RPMI7951 (cell line): ENCODE results near the gene ASNS. TPM values are rescaled to one million over a fixed set of nuclear protein-coding genes. Genes with fewer than 3 reads are reported as not detected.
A peak's percentile ranks its signal among the peaks of the same experiment; 100 is the strongest.
"Not testable (repeated sequence)": the region's sequence is repeated elsewhere in the genome, so short reads cannot be mapped to it uniquely, and the experiment has no call there.

Source experiments
- DNase-seq: peaks from one replicate; pipeline ENCODE4 v3.0.0-alpha.2; 2012; ENCODE audit warnings: low read depth
- total RNA-seq: library from RNA; depleted of rRNA; stranded (reverse); fragments of >200 nt; shearing (Covaris generic); gene quantifications from 2 replicates; pipeline ENCODE4 v1.2.3, GENCODE V29; 2014; rRNA removed

ASNS gene
- total RNA-seq: 21.8 and 30.9 TPM in 2 replicates

GRCh38 chr7:97872025-97872669 lies at the start of gene ASNS:
ASNS (minus strand) TSS chr7:97872408; CDS start chr7:97869156, 3,252 bp downstream.
- peak; percentile 88 for DNase-seq

DNA sequence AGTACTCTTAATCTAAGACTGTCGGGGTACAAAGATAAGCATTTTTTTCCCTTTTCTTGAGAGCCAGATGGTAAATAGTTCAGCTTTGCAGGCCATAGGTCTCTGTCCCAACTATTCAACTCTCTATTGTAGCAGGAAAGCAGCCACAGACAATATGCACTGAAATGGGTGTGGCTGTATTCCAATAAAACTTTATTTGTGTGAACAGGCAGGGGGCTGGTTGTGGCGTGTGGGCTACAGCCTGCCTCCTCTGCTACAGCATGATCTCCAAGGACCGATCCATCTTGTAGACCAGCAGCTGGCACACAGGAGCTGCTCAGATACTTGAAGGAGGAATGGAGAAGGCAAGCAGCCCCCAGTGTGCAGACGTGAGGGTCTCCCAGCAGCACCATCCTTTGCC lies 49.0 kb upstream of the ASNS start:
- DNase-seq: not testable (repeated sequence)

GRCh38 chr7:97915267-97915666 lies 43.1 kb upstream of the ASNS start:
- not testable (repeated sequence) for DNase-seq

DNA sequence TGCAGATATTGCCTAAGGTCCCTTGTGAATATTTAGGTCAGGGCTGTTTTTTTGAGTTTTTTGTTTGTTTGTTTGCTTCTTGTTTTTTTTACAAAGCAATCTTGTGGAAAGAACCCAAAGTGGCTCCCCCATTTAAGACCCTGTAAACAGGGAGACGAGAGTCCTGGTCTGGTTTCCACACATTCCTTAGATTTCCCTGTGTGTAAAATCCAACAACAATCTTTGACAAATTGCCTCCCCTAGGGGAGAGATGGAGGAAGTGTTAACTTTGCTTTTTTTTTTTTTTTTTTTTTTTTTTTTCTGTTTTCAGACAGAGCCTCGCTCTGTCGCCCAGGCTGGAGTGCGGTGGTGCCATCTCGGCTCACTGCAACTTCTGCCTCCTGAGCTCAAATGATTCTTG lies 40.1 kb upstream of the ASNS start:
- DNase-seq: not testable (repeated sequence)

GRCh38 chr7:97896893-97897292 lies 24.7 kb upstream of the ASNS start:
- DNase-seq: not testable (repeated sequence)

GRCh38 chr7:97891721-97892120 lies 19.5 kb upstream of the ASNS start:
- DNase-seq: not testable (repeated sequence)

DNA sequence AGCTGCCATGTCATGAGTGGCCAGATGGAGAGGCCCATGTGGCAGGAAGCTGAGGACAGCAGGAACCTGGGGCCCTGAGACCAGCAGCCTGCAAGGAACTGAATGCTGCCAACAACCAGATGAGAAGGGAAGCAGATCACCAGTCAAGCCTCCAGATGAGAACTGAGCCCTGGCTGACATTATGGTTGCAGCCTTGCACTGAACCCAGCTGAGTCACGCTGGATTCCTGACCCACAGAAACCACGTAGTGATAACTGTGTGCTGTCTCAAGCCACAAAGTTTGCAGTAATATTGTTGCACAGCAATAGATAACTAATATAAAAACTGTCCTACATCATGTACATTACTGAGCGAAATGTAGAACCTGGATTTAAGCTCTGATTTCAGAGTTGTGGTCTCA lies 7.3 kb upstream of the ASNS start:
- DNase-seq: peak; percentile 28

DNA sequence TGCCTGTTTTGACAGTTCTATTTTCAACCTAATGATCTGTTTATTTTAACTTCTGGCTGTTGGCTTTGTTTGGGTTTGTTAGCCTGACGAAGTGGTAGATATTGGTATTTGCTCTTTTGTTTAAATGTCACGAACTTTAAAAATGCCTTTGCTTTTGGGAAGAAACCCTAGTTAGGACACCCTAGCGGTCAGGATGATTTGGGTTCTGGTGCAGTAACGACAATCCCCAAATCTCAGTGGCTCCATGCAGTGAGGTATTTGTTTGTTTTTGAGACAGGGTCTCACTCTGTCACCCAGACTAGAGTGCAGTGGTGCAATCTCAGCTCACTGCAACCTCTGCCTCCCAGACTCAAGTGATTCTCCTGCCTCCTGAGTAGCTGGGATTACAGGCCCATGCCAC lies 2.7 kb upstream of the ASNS start:
- not testable (repeated sequence) for DNase-seq

GRCh38 chr7:97873606-97874005 lies 1.4 kb upstream of the ASNS start:
- no peak for DNase-seq

DNA sequence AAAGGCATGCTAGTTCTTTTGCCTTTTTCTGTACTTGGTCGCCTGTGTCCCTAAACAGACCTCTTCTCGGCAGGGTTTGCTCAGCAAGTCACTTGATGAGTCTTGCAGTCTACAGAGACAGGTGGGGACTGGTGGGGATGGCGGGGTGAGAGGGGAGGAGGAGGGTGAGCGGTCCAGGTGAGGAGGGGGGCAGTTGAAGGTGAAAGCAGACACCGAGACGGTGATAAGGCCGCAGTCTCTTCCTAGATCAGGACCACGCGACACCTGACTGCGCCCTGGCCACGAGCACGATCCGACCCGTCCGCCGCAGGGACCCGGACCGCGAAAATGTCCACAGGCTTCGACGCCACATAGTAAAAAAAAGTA lies 566 bp downstream of the ASNS start:
- no peak for DNase-seq

- DNase-seq: no peak
Measured at GRCh38 chr7:97868788-97869187, 3.4 kb downstream of the ASNS start.

GRCh38 chr7:97868314-97868713 lies 3.9 kb downstream of the ASNS start:
- DNase-seq: no peak

DNA sequence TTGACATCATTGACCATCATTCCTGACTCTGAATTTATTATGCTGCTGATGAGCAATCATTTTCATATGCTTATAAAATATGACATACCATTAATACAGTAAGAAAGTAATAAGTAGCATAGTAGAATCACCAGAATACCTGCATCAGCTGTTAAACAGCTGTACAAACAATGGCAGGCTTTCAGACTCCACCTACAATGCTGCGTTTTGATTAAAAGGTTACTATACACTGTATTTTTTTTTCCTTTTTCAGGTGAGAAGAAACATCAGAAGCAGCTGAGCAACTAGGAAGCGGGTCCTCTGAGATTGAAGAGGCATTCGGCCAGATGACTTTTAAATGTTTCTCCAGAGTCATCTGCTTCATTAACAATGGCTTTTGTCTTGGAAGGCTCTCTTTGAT lies 7.1 kb downstream of the ASNS start:
- DNase-seq: no peak

DNA sequence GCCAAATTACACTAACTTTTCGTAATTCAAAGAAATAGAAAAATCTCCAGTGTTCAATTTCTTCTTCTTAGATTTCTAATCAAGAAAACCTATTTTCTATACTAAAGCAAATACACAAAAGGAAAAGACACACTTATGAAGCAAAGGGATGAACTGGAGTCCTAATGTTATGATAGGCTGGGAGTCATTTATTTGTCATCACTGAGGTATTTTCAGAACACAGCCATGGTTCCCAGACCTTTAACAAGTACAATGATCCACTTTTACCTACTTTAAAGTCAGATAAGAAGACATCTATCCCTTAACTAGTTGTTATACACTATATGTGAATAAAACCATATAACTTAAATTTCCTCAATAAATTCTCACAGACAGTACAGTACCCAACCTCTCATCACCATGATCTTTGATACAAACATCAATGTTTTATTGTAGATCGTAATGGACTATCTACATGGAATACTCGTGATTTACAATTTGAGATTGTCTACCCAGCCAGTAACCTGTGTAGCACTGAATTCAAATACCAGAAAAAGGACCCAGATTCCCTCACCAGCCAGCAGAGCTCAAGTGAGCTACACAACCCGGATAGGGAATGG lies 12.5 kb downstream of the ASNS start:
- DNase-seq: no peak

DNA sequence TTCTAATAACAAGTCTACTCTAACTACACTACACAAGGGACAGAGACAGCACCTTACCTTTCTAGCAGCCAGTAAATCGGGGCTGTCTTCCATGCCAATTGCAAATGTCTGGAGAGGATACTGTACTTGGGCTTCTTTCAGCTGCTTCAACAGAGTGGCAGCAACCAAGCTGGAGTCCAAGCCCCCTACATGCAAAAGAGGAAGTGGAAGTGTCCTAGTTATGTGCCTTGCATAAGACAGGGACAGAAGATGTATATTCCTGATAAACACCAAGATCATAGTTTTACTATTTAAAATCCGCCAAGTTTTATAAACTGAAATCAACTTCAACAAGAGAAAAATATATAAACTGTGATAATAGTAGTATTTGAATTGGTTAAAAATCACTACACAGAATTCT lies 14.0 kb downstream of the ASNS start:
- DNase-seq: no peak

DNA sequence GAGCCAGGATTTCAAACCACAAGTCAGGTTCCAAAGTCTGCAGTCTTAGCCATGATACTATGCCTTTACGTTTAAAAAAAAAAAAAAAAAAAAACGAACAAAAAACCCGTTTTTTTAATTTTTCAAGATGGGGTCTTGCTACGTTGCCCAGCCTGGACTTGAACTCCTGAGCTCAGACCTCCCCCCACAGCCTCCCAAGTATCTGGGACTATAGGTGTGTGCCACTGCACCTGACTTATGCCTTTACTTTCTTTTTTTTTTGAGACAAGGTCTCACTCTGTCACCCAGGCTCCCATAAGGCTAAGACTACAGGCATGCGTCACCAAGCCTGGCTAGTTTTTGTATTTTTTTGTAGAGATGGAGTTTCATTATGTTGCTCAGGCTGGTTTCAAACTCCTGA lies 14.7 kb downstream of the ASNS start:
- DNase-seq: no peak

DNA sequence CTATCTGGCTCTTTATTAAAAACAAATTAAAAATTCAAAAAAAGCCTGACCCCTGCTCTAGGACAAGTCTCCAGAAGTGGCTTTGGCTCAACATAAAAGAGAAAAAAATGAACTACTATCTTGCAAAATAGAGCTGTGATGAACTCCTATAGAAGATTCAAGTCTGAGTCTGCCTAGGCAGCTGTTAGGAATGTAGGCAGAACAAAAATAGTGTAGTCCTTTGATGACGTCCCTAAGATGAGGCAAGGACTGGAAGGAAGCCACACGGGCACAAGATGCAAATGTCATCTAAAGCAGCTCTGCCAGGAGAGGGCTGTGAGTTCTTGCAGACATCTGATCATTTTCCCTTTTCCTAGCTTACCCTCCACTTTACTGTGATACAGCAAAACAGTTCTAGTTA lies 20.5 kb downstream of the ASNS start:
- DNase-seq: no peak

- not testable (repeated sequence) for DNase-seq
Measured at GRCh38 chr7:97850262-97851031, 21.8 kb downstream of the ASNS start.

- DNase-seq: no peak
Measured at GRCh38 chr7:97847791-97848190, 24.4 kb downstream of the ASNS start.

DNA sequence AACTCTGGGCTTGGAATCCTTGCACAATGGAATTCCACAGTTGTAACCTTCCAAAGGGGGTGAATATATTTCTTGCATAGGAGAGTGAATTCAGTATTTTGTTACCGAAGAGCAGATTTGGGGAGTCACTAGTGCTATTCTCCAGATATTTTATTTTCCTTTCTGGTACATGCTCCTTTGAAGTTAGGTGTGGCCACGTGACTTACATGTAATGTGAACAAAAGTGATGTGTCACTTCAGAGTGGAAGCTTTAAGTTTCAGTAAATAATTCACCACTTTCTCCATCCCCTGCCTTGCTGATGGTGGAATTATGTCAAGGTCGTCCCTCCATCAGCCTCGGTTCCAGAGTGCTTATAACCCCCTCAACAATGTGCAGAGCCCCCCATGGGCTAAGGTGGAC lies 25.3 kb downstream of the ASNS start:
- no peak for DNase-seq

DNA sequence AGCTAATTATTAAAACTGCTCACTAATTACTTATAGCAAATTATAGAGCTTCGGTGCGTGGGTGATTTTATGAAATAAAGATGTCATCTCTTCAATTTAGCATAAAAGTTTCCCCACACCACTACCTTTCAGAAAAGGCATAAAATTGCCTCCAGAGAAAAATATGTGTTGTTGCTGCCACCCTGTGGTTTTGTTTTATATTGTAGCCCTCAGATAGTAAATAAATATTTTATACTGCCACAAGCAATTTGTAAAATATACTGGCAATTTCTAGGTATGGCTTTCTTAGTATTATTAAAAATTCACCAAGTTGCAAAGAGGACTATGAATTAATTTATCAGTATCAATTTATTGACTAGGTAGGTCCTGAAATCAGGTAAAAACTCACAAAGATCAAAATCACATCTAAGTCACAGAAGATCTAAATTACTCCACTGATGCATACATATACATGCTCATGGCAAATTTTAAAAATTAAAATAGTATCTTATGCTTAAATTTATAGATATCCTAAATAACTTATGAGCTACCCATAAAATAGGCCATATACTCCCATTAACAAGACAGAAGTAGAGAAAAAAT lies 26.5 kb downstream of the ASNS start:
- peak; percentile 26 for DNase-seq

DNA sequence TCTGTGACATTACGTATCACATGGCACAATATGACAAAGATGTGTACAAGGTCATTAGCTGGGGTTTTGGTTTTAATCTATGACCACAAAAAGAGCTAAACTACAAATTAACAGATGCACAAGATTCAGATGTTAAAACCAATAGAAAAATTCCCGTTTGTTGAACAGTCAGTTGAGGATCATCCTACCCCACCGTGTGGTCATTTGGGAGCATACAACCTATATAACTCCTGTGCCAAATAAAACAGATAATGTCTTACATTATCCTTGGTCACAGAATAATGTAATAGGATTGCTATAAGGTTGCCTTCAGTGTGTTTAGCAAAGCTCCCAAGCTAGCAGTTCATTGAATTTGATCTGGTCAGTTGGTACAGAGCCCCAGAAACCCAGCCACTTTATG lies 28.2 kb downstream of the ASNS start:
- peak; percentile 23 for DNase-seq
